GM18868 (cell line): Measurements from ENCODE around the gene PTX4.

Source experiments
- ATAC-seq: cut with Tn5 transposase; IDR thresholded peaks from one replicate; pipeline ENCODE4 v1.9.1; 2021; ENCODE audit warnings: mild to moderate bottlenecking, moderate library complexity; ENCODE audit not compliant: unreplicated experiment

The PTX4 gene

GRCh38 chr16:1488619-1489018 lies at the start of gene PTX4:
TSS of gene PTX4 (minus strand) at chr16:1488944. CDS start at chr16:1488909, 35 bp downstream.
- ATAC-seq = no peak

GRCh38 chr16:1537763-1538289 lies 49.1 kb upstream of the PTX4 start:
- ATAC-seq = no peak

GRCh38 chr16:1537138-1537577 lies 48.4 kb upstream of the PTX4 start:
- ATAC-seq = no peak

- no peak for ATAC-seq
These were observed 47.9 kb upstream of the PTX4 start for GRCh38 chr16:1536601-1537000.

GRCh38 chr16:1535391-1536291 lies 46.9 kb upstream of the PTX4 start:
- ATAC-seq = no peak

- ATAC-seq = no peak
These were observed 45.6 kb upstream of the PTX4 start for GRCh38 chr16:1534021-1535020.

- no peak for ATAC-seq
These were observed 44.8 kb upstream of the PTX4 start, which contains the start of gene TMEM204 for GRCh38 chr16:1533443-1533951. TSS of gene TMEM204 (plus strand) at chr16:1533666. CDS start at chr16:1534276, 610 bp downstream.

- no peak for ATAC-seq
These were observed 44.0 kb upstream of the PTX4 start for GRCh38 chr16:1532771-1533170.

- no peak for ATAC-seq
These were observed 43.5 kb upstream of the PTX4 start for GRCh38 chr16:1532081-1532760.

GRCh38 chr16:1531638-1531910 lies 42.8 kb upstream of the PTX4 start:
- no peak for ATAC-seq

- no peak for ATAC-seq
These were observed 42.3 kb upstream of the PTX4 start for GRCh38 chr16:1530883-1531637.

GRCh38 chr16:1530349-1530882 lies 41.7 kb upstream of the PTX4 start:
- ATAC-seq = no peak

GRCh38 chr16:1528921-1529537 lies 40.3 kb upstream of the PTX4 start:
- ATAC-seq = no peak

- ATAC-seq = no peak
These were observed 39.4 kb upstream of the PTX4 start for GRCh38 chr16:1527836-1528811.

- ATAC-seq = no peak
These were observed 38.1 kb upstream of the PTX4 start for GRCh38 chr16:1526608-1527555.

- ATAC-seq = no peak
These were observed 37.3 kb upstream of the PTX4 start for GRCh38 chr16:1525871-1526607.
